PC-9 (cell line): ENCODE results near the gene ME3.

Experiments
- EZH2 ChIP-seq: fragments of 200-600 bp; sonication (generic); IDR thresholded peaks from 2 replicates; pipeline ENCODE4 v1.8.0; 2017; ENCODE audit warnings: antibody characterized with exemption, low read depth
- TF ChIP-seq, protein P1 (sequence below): fragments of 200-600 bp; sonication (generic); conservative IDR thresholded peaks from 2 replicates; pipeline ENCODE4 v1.6.1; 2017; ENCODE audit warnings: mixed run types, antibody characterized with exemption, mild to moderate bottlenecking, moderate library complexity

DNA sequence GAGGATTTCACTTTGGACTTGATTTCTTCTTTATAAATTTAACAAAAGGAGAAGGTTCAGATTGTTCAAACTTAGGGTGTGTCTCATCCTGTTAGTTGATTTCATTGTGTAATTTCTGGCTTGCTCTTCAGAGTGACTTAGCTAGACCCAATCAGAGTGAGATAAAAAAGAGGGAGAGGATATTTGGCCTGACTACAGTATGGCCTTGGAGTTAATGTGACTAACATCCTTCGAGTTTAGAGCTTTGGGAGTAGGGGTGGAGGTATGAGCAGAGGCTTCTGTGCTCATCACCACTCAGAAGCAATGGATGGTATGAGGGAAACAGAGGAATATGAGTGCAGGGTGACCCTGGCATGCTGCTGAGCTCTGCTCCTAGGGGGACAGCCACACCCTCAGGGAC is 114.2 kb downstream of the ME3 start:
- TF ChIP-seq, protein P1, sequence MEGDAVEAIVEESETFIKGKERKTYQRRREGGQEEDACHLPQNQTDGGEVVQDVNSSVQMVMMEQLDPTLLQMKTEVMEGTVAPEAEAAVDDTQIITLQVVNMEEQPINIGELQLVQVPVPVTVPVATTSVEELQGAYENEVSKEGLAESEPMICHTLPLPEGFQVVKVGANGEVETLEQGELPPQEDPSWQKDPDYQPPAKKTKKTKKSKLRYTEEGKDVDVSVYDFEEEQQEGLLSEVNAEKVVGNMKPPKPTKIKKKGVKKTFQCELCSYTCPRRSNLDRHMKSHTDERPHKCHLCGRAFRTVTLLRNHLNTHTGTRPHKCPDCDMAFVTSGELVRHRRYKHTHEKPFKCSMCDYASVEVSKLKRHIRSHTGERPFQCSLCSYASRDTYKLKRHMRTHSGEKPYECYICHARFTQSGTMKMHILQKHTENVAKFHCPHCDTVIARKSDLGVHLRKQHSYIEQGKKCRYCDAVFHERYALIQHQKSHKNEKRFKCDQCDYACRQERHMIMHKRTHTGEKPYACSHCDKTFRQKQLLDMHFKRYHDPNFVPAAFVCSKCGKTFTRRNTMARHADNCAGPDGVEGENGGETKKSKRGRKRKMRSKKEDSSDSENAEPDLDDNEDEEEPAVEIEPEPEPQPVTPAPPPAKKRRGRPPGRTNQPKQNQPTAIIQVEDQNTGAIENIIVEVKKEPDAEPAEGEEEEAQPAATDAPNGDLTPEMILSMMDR: no peak
- no peak for TF ChIP-seq EZH2
